ENCODE data around the gene HSD17B11. TPM values are rescaled to one million over a fixed set of nuclear protein-coding genes. Genes with fewer than 3 reads are reported as not detected.

HSD17B11 gene
- total RNA-seq, 1 experiment from 2014 or later = 8.8 TPM

DNA sequence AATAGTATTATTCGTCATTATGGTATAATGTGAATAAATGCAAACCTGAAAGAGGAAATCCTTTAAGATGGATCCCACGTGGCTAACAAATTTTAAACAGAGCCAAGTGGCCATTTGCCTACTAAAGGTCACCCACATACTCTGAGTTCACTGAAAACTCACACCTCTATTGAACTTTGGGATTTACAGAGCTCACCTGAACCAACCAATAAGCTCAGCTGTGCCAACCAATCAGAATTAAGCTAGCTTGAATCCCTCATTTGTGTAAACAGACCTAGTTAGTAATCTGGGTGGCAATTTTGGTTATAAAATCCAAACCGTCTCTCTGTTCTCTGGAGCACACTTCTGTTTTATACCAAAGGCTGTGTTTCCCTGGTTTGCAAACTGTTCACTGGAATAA, 26.0 kb upstream of the HSD17B11 start:
- no peaks in the 10 kb centered on the region for H3K23me2 ChIP-seq (ENCODE audit: insufficient read length, low read depth, low read length, poor library complexity, severe bottlenecking)
- no peak overlapping the region for H4K5ac ChIP-seq (ENCODE audit: insufficient read length, low read depth, low read length)
- H2BK120ac ChIP-seq (ENCODE audit: low read depth, low read length, poor library complexity, severe bottlenecking) = no peak overlapping the region
- no peak for DNase-seq
- no peak overlapping the region for H4K8ac ChIP-seq (replicated peaks; ENCODE audit: insufficient read length, low read depth, low read length)
- no peak overlapping the region for H3K14ac ChIP-seq (ENCODE audit: insufficient read depth, low read length)
- H3K36me3 Mint-ChIP-seq (ENCODE audit: insufficient read depth in 1 of 3, low read depth in 3 of 3) = peaks cover 4 to 9% (median 6%) of the 10 kb centered on the region in 3 experiments; a peak in 6 of 7 replicates
- no peak overlapping the region for H3K18ac ChIP-seq (ENCODE audit: insufficient read length, low read depth, low read length)
- no peak overlapping the region for H2BK12ac ChIP-seq (ENCODE audit: insufficient read length, low read depth, low read length)
- H3K4ac ChIP-seq (ENCODE audit: low read depth, low read length) = no peak overlapping the region
- H3K79me1 ChIP-seq (ENCODE audit: insufficient read depth, low read depth, low read length, poor library complexity, severe bottlenecking) = no peaks in the 10 kb centered on the region
- no peak overlapping the region for H2BK15ac ChIP-seq (ENCODE audit: low read depth, low read length)
- no peak overlapping the region for H3K9ac ChIP-seq (ENCODE audit: extremely low read depth, insufficient read length, low read length)
- no peaks in the 10 kb centered on the region for H3K79me2 ChIP-seq (ENCODE audit: insufficient read depth, low read length)
- no peaks in the 10 kb centered on the region for H4K20me1 ChIP-seq (ENCODE audit: control insufficient read depth, insufficient read depth, insufficient read length)
- no peak overlapping the region for H3K27ac ChIP-seq (ENCODE audit: insufficient read length, low read depth, low read length)
- H2BK5ac ChIP-seq (ENCODE audit: insufficient read length, low read length) = no peak overlapping the region
- H2AFZ ChIP-seq (ENCODE audit: low read length) = no peak overlapping the region
- no peak overlapping the region for H3K56ac ChIP-seq (ENCODE audit: insufficient read length, low read depth, low read length)
- H3K4me2 ChIP-seq (ENCODE audit: insufficient read depth, insufficient read length, low read length) = no peak overlapping the region
- no peak overlapping the region for H3K27ac Mint-ChIP-seq
- H4K91ac ChIP-seq (ENCODE audit: insufficient read length, low read depth, low read length) = no peak overlapping the region
- H3K9me3 ChIP-seq (ENCODE audit: control insufficient read depth, low read depth, low read length) = no peaks in the 10 kb centered on the region
- no peaks in the 10 kb centered on the region for H3K27me3 ChIP-seq (ENCODE audit: insufficient read depth, low read length)
- H2BK20ac ChIP-seq (ENCODE audit: low read depth, low read length, poor library complexity, severe bottlenecking) = no peak overlapping the region
- H3K4me1 Mint-ChIP-seq = peaks cover 28% of the 10 kb centered on the region in 2 experiments
- WGBS (ENCODE audit: extremely low coverage, insufficient read length, low lambda C conversion rate) = no CpG with 5 or more reads among the region's 3 CpGs
- H3K9me3 Mint-ChIP-seq = peaks cover 6 to 15% of the 10 kb centered on the region in 2 experiments
- no peaks in the 10 kb centered on the region for H3K4me1 ChIP-seq (ENCODE audit: insufficient read depth, low read length)
- 0 out of 2 replicates have a peak, but pooled peaks cover 3% of the 10 kb centered on the region for H3K27me3 Mint-ChIP-seq (ENCODE audit: low read depth)
- H3K4me3 Mint-ChIP-seq = no peak overlapping the region
- H3K23ac ChIP-seq (ENCODE audit: insufficient read length, low read depth, low read length) = no peak overlapping the region
- H2AK5ac ChIP-seq (ENCODE audit: insufficient read length, low read length) = no peak overlapping the region
- no peak overlapping the region for H3T11ph ChIP-seq (ENCODE audit: low read length)
- TF ChIP-seq, protein P1, sequence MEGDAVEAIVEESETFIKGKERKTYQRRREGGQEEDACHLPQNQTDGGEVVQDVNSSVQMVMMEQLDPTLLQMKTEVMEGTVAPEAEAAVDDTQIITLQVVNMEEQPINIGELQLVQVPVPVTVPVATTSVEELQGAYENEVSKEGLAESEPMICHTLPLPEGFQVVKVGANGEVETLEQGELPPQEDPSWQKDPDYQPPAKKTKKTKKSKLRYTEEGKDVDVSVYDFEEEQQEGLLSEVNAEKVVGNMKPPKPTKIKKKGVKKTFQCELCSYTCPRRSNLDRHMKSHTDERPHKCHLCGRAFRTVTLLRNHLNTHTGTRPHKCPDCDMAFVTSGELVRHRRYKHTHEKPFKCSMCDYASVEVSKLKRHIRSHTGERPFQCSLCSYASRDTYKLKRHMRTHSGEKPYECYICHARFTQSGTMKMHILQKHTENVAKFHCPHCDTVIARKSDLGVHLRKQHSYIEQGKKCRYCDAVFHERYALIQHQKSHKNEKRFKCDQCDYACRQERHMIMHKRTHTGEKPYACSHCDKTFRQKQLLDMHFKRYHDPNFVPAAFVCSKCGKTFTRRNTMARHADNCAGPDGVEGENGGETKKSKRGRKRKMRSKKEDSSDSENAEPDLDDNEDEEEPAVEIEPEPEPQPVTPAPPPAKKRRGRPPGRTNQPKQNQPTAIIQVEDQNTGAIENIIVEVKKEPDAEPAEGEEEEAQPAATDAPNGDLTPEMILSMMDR (conservative IDR thresholded peaks at IDR 0.05) = no peak

All from H9 (cell line).